OCI-LY3 (cell line): ENCODE results near the gene PIH1D1.
A peak's percentile ranks its signal among the peaks of the same experiment; 100 is the strongest.

Source experiments
- H2AFZ ChIP-seq: fragments of 200-600, 300-600 bp; shearing (Covaris generic); 2 replicates; pipeline ENCODE4 v1.6.0; 2014; ENCODE audit warnings: antibody characterized with exemption, low read depth, low read length
- H3K27ac ChIP-seq: fragments of 200-600, 300-600 bp; sonication (generic); 2 replicates; pipeline ENCODE4 v1.5.1; 2014; ENCODE audit warnings: mild to moderate bottlenecking, low read length, moderate library complexity, mixed read lengths
- H3K27me3 ChIP-seq: fragments of 200-600, 300-600 bp; sonication (generic); 2 replicates; pipeline ENCODE4 v1.6.1; 2014; ENCODE audit warnings: low read depth, low read length, mixed read lengths
- H3K36me3 ChIP-seq: fragments of 200-600, 300-600 bp; sonication (generic); replicated peaks from 2 replicates; pipeline ENCODE3; 2014; ENCODE audit warnings: low read depth, low read length, mixed read lengths
- H3K4me1 ChIP-seq: fragments of 300-600, 200-600 bp; sonication (generic); 2 replicates; pipeline ENCODE4 v1.6.1; 2014; ENCODE audit warnings: low read length, mixed read lengths
- H3K4me2 ChIP-seq: fragments of 200-600, 300-600 bp; sonication (generic); 2 replicates; pipeline ENCODE4 v1.6.1; 2014; ENCODE audit warnings: low read length, mixed read lengths
- H3K4me3 ChIP-seq: fragments of 300-600, 200-600 bp; sonication (generic); 2 replicates; pipeline ENCODE4 v1.5.1; 2014; ENCODE audit warnings: antibody characterized with exemption, mild to moderate bottlenecking, low read length, moderate library complexity
- H3K79me2 ChIP-seq: fragments of 300-600, 200-600 bp; shearing (Covaris generic); 2 replicates; pipeline ENCODE4 v1.6.1; 2014; ENCODE audit warnings: mild to moderate bottlenecking, low read length, mixed read lengths
- H3K9ac ChIP-seq: fragments of 300-600, 200-600 bp; shearing (Covaris generic); 2 replicates; pipeline ENCODE4 v1.6.0; 2014; ENCODE audit warnings: mild to moderate bottlenecking, low read length, moderate library complexity
- H3K9me3 ChIP-seq: fragments of 200-600, 300-600 bp; shearing (Covaris generic); 2 replicates; pipeline ENCODE4 v1.6.1; 2014; ENCODE audit warnings: low read length, mixed read lengths; ENCODE audit not compliant: insufficient read depth
- H4K20me1 ChIP-seq: fragments of 200-600, 300-600 bp; sonication (generic); 2 replicates; pipeline ENCODE4 v1.6.1; 2016; ENCODE audit warnings: low read length, mixed read lengths; ENCODE audit not compliant: insufficient read depth
- EZH2phosphoT487 ChIP-seq: fragments of 200-600 bp; shearing (Covaris generic); IDR thresholded peaks from 2 replicates; pipeline ENCODE4 v1.6.1; 2018; ENCODE audit warnings: antibody characterized with exemption, mixed run types, low read depth
- TF ChIP-seq, protein P1 (sequence below): fragments of 200-600, 300-600 bp; sonication (generic); IDR thresholded peaks from 2 replicates; pipeline ENCODE4 v1.5.1; 2014; ENCODE audit warnings: antibody characterized with exemption, low read length, low read depth

PIH1D1 gene

DNA sequence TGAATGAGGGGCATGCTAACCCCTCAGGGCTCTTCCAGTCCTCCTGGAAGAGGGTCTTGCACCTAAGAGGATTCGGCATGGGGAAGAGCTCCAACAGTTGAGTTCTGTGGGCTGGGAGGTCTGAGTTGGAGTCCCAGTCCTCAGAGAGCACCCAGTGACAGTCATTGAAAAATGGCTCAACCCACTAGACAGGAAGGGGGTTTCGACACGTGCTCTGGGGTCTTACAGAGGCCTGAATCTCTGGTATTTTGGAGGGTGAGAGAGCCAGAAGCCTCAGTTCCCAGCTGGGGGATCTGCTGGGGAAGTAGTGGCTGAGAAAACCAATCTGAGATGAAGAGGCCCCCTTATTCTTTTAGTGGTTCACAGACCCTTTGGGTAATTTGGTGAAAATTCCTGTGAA, 37.4 kb downstream of the PIH1D1 start:
- Histone ChIP-seq H3K27ac (no peak overlapping the region), H3K9me3 (no peaks in the 10 kb centered on the region), H3K27me3 (0 out of 2 replicates have a peak, but pooled peaks cover 3% of the 10 kb centered on the region)

DNA sequence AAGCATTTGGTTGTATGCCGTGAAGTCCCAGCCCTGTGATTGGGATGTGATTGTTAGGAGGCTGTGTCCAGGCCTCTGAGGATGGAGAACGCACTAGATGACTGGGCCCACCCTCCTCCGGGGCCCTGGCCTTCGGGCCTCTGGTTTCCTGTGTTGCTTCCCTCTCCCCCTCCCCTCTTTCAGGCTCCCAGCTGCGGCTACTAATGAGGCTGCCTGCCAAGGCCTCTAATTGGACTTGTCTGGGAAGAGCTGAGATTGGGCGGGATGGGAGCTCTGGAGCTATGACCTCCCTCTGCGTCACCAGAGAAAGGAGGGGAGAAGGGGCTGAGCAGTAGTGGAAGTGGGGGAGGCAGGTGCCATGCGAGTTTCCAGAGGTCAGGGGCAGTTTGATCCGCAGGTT, 38.3 kb downstream of the PIH1D1 start:
- H3K36me3 ChIP-seq, result no peaks in the 10 kb centered on the region
- no peak overlapping the region for H3K4me3 ChIP-seq
- no peaks in the 10 kb centered on the region for H3K9me3 ChIP-seq
- H3K9ac ChIP-seq, result no peak overlapping the region
- no peak for TF ChIP-seq EZH2phosphoT487
- TF ChIP-seq, protein P1, sequence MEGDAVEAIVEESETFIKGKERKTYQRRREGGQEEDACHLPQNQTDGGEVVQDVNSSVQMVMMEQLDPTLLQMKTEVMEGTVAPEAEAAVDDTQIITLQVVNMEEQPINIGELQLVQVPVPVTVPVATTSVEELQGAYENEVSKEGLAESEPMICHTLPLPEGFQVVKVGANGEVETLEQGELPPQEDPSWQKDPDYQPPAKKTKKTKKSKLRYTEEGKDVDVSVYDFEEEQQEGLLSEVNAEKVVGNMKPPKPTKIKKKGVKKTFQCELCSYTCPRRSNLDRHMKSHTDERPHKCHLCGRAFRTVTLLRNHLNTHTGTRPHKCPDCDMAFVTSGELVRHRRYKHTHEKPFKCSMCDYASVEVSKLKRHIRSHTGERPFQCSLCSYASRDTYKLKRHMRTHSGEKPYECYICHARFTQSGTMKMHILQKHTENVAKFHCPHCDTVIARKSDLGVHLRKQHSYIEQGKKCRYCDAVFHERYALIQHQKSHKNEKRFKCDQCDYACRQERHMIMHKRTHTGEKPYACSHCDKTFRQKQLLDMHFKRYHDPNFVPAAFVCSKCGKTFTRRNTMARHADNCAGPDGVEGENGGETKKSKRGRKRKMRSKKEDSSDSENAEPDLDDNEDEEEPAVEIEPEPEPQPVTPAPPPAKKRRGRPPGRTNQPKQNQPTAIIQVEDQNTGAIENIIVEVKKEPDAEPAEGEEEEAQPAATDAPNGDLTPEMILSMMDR, result no peak
- H3K4me1 ChIP-seq, result peaks cover 18% of the 10 kb centered on the region
- no peak overlapping the region for H3K4me2 ChIP-seq
- H3K27ac ChIP-seq, result no peak overlapping the region
- H2AFZ ChIP-seq, result no peak overlapping the region
- H4K20me1 ChIP-seq, result no peaks in the 10 kb centered on the region
- 0 out of 2 replicates have a peak, but pooled peaks cover 3% of the 10 kb centered on the region for H3K27me3 ChIP-seq
- no peaks in the 10 kb centered on the region for H3K79me2 ChIP-seq

More for the DNA sequence above, 37.4 kb downstream of the PIH1D1 start:
- no peak for TF ChIP-seq EZH2phosphoT487
- TF ChIP-seq, protein P1, result no peak
- Histone ChIP-seq H3K79me2 (no peaks in the 10 kb centered on the region), H4K20me1 (no peaks in the 10 kb centered on the region), H3K4me2 (no peak overlapping the region), H3K4me1 (peaks cover 10% of the 10 kb centered on the region), H3K9ac (no peak overlapping the region), H3K4me3 (no peak overlapping the region), H3K36me3 (no peaks in the 10 kb centered on the region), H2AFZ (no peak overlapping the region)

DNA sequence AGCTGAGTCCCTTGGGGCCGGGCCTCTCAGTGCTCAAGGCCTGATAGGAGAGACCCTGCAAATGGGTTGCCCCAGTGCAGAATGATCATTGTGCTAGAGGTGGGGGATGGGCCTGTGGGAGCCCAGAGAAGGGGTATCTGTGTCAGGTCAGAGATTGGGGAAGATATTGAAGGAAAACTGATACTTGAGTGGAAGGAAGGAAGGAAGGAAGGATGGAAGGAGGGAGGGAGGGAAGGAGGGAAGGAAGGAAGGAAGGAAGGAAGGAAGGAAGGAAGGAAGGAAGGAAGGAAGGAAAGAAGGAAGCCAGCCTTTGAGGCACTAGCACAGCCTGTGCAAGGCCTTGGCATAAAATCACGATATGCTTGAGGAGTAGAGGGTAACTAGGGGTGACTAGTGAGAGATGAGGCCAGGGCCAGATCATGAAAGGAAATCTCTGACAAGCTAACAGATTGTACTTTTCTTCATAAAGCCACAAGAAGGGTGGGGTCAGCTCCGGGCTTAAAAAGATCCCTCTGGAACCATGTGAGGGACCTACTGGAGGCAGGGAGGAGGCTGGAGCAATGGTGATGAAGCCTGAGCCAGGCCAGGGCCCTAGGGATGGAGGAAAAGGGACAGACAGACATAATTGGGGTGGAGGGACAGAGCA, 39.8 kb downstream of the PIH1D1 start:
- Histone ChIP-seq H2AFZ (no peak overlapping the region), H4K20me1 (no peaks in the 10 kb centered on the region), H3K4me2 (no peak overlapping the region), H3K27me3 (no peaks in the 10 kb centered on the region), H3K4me3 (no peak overlapping the region), H3K4me1 (peaks cover 33% of the 10 kb centered on the region), H3K36me3 (no peaks in the 10 kb centered on the region), H3K79me2 (no peaks in the 10 kb centered on the region), H3K9ac (no peak overlapping the region), H3K9me3 (no peaks in the 10 kb centered on the region), H3K27ac (no peak overlapping the region)
- TF ChIP-seq, protein P1, result no peak
- no peak for TF ChIP-seq EZH2phosphoT487

DNA sequence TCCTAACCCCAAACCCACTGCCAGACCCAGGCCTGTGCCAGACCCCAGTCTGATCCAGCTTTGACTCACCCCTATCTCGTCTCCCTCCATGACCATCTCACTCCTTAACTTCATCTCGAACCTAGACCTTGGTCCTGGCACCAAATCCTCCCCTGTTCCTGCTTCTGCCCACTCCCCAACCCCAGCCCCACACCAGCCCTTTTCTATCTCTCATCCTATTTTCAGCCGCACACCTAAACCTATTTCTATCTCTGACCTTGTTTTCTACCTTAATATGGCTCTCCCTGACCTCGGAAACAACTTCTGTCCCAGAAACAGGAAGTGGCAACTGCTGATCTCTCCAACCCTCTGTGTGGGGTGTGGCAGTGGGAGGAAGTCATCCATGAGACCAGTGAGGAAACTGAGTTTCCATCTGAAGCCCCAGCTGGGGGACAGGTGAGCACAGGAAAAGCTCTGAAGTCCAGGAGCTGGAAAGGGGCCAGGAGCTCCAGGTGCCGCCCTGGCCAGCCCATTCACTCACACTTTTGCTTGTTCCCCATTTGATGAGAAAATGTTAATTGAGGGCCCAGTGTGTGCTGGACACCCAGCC, 42.1 kb downstream of the PIH1D1 start:
- no peaks in the 10 kb centered on the region for H3K79me2 ChIP-seq
- no peak for TF ChIP-seq EZH2phosphoT487
- TF ChIP-seq, protein P1, result no peak
- peak overlapping the region; percentile 94 for H2AFZ ChIP-seq
- no peaks in the 10 kb centered on the region for H4K20me1 ChIP-seq
- peaks cover 42% of the 10 kb centered on the region for H3K4me1 ChIP-seq
- H3K27me3 ChIP-seq, result no peaks in the 10 kb centered on the region
- H3K4me2 ChIP-seq, result peak overlapping the region; percentile 69
- peak overlapping the region; percentile 60 for H3K4me3 ChIP-seq
- peak overlapping the region; percentile 54; the same call in 1 of the 2 replicates for H3K9ac ChIP-seq
- no peaks in the 10 kb centered on the region for H3K9me3 ChIP-seq
- H3K36me3 ChIP-seq, result no peaks in the 10 kb centered on the region
- peak overlapping the region; percentile 43 for H3K27ac ChIP-seq
